ENCODE data around the gene SLC9A3. TPM values are rescaled to one million over a fixed set of nuclear protein-coding genes. Genes with fewer than 3 reads are reported as not detected.
A peak's percentile ranks its signal among the peaks of the same experiment; 100 is the strongest.

Gene SLC9A3
- total RNA-seq, 1 donor from 2014 or later: 1.2 TPM

GRCh38 chr5:523441-524222 lies 617 bp downstream of the SLC9A3 start:
- TF ChIP-seq CTCF (IDR thresholded peaks at IDR 0.05): no peak
- H3K36me3 Mint-ChIP-seq (ENCODE audit: unreplicated experiment): no peaks in the 10 kb centered on the region
- no peaks in the 10 kb centered on the region for H3K9me3 Mint-ChIP-seq (ENCODE audit: unreplicated experiment)
- no peak for DNase-seq (ENCODE audit: extremely low spot score, unreplicated experiment)
- H3K4me1 Mint-ChIP-seq (ENCODE audit: unreplicated experiment): peaks cover 5% of the 10 kb centered on the region
- peaks cover 40% of the 10 kb centered on the region for H3K27me3 Mint-ChIP-seq (ENCODE audit: unreplicated experiment)
- H3K4me3 Mint-ChIP-seq (ENCODE audit: unreplicated experiment): peak overlapping the region; percentile 35
- no peak overlapping the region for H3K27ac Mint-ChIP-seq (ENCODE audit: unreplicated experiment)

DNA sequence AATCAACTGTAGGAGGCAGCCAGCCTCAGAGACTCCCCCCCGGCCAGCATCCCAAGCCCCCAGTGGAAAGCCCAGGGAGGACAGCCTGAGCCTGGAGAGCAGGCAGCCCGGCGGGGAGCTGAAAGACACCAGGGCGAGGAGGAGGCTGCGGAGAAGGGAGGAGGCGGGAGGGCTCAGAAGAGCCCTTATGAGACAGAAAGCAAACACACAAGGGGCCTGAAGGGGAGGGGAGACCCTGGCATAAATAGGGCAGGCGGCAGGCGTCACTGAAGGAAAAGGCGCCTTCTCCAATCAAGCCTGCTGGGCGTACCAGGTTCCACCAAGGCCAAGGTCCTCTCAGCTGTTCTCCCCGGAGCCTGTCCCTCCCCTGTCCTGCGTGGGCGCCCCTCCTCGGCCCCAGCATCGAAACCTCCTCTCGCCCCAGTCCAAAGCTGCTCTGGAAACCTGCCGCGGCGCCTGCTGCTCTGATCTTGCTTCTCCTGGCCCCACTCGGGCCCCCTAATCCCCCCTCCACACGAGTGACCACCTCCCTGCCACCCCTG lies 1.3 kb downstream of the SLC9A3 start:
- no peaks in the 10 kb centered on the region for H3K36me3 Mint-ChIP-seq (ENCODE audit: unreplicated experiment)

GRCh38 chr5:522116-522515 lies 2.1 kb downstream of the SLC9A3 start:
- Mint-ChIP-seq H3K4me3 (ENCODE audit: unreplicated experiment) (no peak overlapping the region), H3K9me3 (ENCODE audit: unreplicated experiment) (no peaks in the 10 kb centered on the region), H3K27me3 (ENCODE audit: unreplicated experiment) (peaks cover 40% of the 10 kb centered on the region), H3K36me3 (ENCODE audit: unreplicated experiment) (no peaks in the 10 kb centered on the region), H3K27ac (ENCODE audit: unreplicated experiment) (no peak overlapping the region), H3K4me1 (ENCODE audit: unreplicated experiment) (peaks cover 5% of the 10 kb centered on the region)
- DNase-seq (ENCODE audit: extremely low spot score, unreplicated experiment): no peak
- TF ChIP-seq CTCF (IDR thresholded peaks at IDR 0.05): no peak

More for the DNA sequence above, 1.3 kb downstream of the SLC9A3 start:
- no peaks in the 10 kb centered on the region for H3K9me3 Mint-ChIP-seq (ENCODE audit: unreplicated experiment)
- no peak overlapping the region for H3K4me3 Mint-ChIP-seq (ENCODE audit: unreplicated experiment)
- H3K27ac Mint-ChIP-seq (ENCODE audit: unreplicated experiment): no peak overlapping the region
- peaks cover 5% of the 10 kb centered on the region for H3K4me1 Mint-ChIP-seq (ENCODE audit: unreplicated experiment)
- TF ChIP-seq CTCF (IDR thresholded peaks at IDR 0.05): no peak
- no peak for DNase-seq (ENCODE audit: extremely low spot score, unreplicated experiment)
- H3K27me3 Mint-ChIP-seq (ENCODE audit: unreplicated experiment): peaks cover 40% of the 10 kb centered on the region

DNA sequence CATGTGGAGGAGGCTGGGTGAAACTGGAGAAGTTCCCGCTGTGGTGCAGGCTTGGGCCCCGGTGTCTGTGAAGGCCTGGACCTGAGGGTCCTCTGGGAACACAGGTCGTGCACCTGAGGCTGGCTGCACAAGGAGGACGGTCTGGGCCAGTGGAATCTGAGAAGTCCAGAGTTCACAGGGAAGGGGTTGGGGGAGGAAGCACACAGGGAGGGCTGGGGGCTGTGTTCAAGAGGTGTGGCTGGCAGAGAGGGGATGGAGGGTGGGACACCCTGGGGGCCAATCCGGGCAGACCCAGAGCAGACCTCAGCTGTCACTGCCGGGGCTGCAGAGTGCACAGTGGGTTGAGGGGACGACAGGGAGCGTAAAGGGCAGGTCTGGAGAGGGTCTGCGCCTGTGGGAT lies 2.6 kb downstream of the SLC9A3 start:
- H3K4me1 Mint-ChIP-seq (ENCODE audit: unreplicated experiment): peaks cover 5% of the 10 kb centered on the region
- no peak overlapping the region for H3K27ac Mint-ChIP-seq (ENCODE audit: unreplicated experiment)
- H3K9me3 Mint-ChIP-seq (ENCODE audit: unreplicated experiment): no peaks in the 10 kb centered on the region
- no peak for DNase-seq (ENCODE audit: extremely low spot score, unreplicated experiment)
- H3K27me3 Mint-ChIP-seq (ENCODE audit: unreplicated experiment): peaks cover 40% of the 10 kb centered on the region
- no peaks in the 10 kb centered on the region for H3K36me3 Mint-ChIP-seq (ENCODE audit: unreplicated experiment)
- TF ChIP-seq CTCF (IDR thresholded peaks at IDR 0.05): no peak
- H3K4me3 Mint-ChIP-seq (ENCODE audit: unreplicated experiment): no peak overlapping the region

DNA sequence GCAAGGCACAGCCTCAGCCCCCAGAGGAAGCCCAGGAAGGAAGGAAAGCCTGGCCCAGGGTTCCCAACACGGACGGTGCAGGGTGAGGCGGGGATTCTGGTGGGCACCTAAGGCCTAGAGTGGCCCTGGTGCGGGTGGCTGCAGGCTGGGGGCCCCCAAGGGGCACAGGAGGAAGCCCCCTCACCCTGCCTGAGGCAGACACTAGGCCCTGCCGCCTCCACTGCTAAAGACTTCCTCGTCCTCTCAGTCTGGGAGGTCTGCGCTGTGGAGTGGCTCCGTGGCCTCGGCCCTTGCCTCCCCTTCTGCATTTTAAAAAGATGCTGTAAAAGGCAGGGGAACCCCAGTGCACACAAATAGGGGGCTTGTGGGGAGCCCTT lies 3.4 kb downstream of the SLC9A3 start:
- no peaks in the 10 kb centered on the region for H3K9me3 Mint-ChIP-seq (ENCODE audit: unreplicated experiment)
- TF ChIP-seq CTCF (IDR thresholded peaks at IDR 0.05): no peak
- H3K4me1 Mint-ChIP-seq (ENCODE audit: unreplicated experiment): peaks cover 5% of the 10 kb centered on the region
- no peak for DNase-seq (ENCODE audit: extremely low spot score, unreplicated experiment)
- H3K27me3 Mint-ChIP-seq (ENCODE audit: unreplicated experiment): peaks cover 36% of the 10 kb centered on the region
- H3K36me3 Mint-ChIP-seq (ENCODE audit: unreplicated experiment): no peaks in the 10 kb centered on the region
- no peak overlapping the region for H3K27ac Mint-ChIP-seq (ENCODE audit: unreplicated experiment)
- no peak overlapping the region for H3K4me3 Mint-ChIP-seq (ENCODE audit: unreplicated experiment)
